HL-60 (cell line): ENCODE results near the gene SAMM50.

ENCODE experiments used
- DNase-seq, 2 experiments: peaks; one replicate each; pipeline ENCODE4 v3.0.0-alpha.2; 2010 to 2020; ENCODE audit warnings: low read depth in 1 of 2, low spot score in 1 of 2
- H3K27ac ChIP-seq: fragments of 250-450 bp; sonication (Bioruptor Pico); replicated peaks from 2 replicates; pipeline ENCODE4 v1.5.1; 2020; ENCODE audit warnings: mild to moderate bottlenecking, moderate library complexity
- H3K27me3 ChIP-seq: fragments of 250-450 bp; sonication (Bioruptor Pico); 2 replicates; pipeline ENCODE4 v1.5.1; 2021; ENCODE audit warnings: mild to moderate bottlenecking, moderate library complexity; ENCODE audit not compliant: insufficient read depth, poor library complexity, severe bottlenecking
- H3K4me3 ChIP-seq: replicated peaks from 2 replicates; pipeline ENCODE4 v1.5.1; 2011; ENCODE audit warnings: mild to moderate bottlenecking, control low read depth, low read length; ENCODE audit not compliant: insufficient read depth
- GABPA ChIP-seq: IDR thresholded peaks from 2 replicates; pipeline ENCODE4 v1.6.1; 2012; ENCODE audit warnings: low read depth
- POLR2AphosphoS5 ChIP-seq: IDR thresholded peaks from 2 replicates; pipeline ENCODE4 v1.6.1; 2012; ENCODE audit warnings: low read depth
- SPI1 ChIP-seq: IDR thresholded peaks from 2 replicates; pipeline ENCODE4 v1.6.1; 2012; ENCODE audit warnings: low read depth, mild to moderate bottlenecking, borderline replicate concordance
- TF ChIP-seq, protein P1 (sequence below): IDR thresholded peaks from 2 replicates; pipeline ENCODE4 v1.6.1; 2012; ENCODE audit warnings: low read depth; ENCODE audit not compliant: insufficient replicate concordance
- TF ChIP-seq, protein P2 (sequence below): IDR thresholded peaks from one replicate; pipeline ENCODE4 v1.5.1; 2011; ENCODE audit warnings: low read length, control low read depth, inconsistent platforms; ENCODE audit not compliant: insufficient read depth

Gene SAMM50

DNA sequence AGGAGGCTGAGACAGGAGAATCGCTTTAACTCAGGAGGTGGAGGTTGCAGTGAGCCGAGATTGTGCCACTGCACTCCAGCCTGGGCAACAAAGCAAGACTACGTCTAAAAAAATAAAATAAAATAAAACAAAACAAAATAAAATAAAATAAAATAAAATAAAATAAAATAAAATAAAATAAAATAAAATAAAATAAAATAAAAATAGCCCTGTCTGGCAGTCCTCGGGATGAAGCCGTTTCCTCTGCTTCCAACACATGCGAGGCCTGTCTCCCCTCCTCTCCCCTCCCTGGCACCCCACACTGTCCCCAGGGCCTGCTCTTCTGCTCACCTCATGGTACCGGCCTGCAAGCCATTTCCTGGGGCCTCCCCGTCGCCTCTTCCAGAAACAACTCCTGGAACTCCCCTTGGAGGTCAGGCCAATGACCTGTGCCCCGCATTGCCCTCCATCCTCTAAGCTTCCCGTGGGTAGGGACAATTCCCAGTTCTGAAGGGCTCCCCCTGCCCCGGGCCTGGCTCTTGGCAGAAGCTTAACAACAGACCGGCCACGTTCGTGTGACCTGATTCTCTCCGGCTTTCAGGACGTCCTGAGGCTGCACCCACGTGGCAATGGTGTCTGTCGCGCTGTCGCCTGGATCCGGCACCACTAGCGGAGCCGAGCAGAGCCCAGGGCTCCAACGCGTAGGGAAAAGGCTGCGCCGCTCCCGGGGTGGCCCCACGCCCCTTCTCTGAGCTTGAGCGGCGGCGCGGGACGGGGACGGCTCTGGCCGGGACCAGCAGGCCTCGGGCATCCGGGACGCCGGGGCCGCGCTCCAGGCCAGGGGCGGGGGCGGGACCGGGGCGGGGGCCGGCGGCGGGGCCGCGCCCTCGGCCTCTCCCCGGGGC is 68.4 kb downstream of the SAMM50 start:
- peak overlapping the region; percentile 95 for H3K27ac ChIP-seq
- TF ChIP-seq POLR2AphosphoS5 = peak; percentile 38; the same call in 1 of the 2 replicates
- no peak for TF ChIP-seq SPI1
- TF ChIP-seq, protein P1, sequence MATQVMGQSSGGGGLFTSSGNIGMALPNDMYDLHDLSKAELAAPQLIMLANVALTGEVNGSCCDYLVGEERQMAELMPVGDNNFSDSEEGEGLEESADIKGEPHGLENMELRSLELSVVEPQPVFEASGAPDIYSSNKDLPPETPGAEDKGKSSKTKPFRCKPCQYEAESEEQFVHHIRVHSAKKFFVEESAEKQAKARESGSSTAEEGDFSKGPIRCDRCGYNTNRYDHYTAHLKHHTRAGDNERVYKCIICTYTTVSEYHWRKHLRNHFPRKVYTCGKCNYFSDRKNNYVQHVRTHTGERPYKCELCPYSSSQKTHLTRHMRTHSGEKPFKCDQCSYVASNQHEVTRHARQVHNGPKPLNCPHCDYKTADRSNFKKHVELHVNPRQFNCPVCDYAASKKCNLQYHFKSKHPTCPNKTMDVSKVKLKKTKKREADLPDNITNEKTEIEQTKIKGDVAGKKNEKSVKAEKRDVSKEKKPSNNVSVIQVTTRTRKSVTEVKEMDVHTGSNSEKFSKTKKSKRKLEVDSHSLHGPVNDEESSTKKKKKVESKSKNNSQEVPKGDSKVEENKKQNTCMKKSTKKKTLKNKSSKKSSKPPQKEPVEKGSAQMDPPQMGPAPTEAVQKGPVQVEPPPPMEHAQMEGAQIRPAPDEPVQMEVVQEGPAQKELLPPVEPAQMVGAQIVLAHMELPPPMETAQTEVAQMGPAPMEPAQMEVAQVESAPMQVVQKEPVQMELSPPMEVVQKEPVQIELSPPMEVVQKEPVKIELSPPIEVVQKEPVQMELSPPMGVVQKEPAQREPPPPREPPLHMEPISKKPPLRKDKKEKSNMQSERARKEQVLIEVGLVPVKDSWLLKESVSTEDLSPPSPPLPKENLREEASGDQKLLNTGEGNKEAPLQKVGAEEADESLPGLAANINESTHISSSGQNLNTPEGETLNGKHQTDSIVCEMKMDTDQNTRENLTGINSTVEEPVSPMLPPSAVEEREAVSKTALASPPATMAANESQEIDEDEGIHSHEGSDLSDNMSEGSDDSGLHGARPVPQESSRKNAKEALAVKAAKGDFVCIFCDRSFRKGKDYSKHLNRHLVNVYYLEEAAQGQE = no peak
- no peak for TF ChIP-seq GABPA
- no peaks in the 10 kb centered on the region for H3K27me3 ChIP-seq
- peak overlapping the region; percentile 59 for H3K4me3 ChIP-seq
- DNase-seq = peak in 1 of 2 experiments; percentile 50

DNA sequence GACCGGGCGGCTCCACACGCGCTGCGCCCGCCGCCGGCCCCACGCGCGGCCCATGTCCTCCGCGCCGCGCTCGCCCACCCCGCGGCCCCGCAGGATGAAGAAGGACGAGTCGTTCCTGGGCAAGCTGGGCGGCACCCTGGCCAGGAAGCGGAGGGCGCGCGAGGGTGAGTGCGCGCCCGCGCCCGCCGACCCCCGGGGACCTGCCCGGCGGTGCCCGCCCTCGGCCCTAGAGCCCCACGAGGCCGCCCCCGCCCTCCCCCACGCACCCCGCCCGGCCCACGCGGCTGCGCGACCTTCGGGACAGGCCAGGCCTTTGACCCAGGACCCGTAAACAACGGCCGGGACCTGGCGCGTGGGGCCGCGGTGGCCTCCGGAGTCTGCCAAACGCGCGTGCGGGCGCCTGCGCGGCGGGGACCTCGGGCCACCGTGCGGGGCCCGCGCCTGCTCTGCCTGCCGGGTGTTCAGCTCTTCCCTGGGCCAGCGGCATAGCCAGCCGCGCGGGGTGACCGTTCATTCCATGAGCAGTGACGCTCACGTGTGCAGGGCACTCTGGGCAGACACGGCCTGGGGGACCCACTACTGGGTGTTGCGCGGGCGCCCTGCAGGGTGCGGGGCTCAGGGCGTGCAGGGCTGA is 69.2 kb downstream of the SAMM50 start, which contains the start of gene PARVB:
PARVB (plus strand) TSS at position 15 of the 634 bp plus-strand sequence; CDS start at position 53, 38 bp downstream.
- DNase-seq = peak; percentile 33 to 63
- no peaks in the 10 kb centered on the region for H3K27me3 ChIP-seq
- H3K27ac ChIP-seq = peak within 1 kb of the TSS; percentile 95
- TF ChIP-seq, protein P1 = no peak
- TF ChIP-seq, protein P2, sequence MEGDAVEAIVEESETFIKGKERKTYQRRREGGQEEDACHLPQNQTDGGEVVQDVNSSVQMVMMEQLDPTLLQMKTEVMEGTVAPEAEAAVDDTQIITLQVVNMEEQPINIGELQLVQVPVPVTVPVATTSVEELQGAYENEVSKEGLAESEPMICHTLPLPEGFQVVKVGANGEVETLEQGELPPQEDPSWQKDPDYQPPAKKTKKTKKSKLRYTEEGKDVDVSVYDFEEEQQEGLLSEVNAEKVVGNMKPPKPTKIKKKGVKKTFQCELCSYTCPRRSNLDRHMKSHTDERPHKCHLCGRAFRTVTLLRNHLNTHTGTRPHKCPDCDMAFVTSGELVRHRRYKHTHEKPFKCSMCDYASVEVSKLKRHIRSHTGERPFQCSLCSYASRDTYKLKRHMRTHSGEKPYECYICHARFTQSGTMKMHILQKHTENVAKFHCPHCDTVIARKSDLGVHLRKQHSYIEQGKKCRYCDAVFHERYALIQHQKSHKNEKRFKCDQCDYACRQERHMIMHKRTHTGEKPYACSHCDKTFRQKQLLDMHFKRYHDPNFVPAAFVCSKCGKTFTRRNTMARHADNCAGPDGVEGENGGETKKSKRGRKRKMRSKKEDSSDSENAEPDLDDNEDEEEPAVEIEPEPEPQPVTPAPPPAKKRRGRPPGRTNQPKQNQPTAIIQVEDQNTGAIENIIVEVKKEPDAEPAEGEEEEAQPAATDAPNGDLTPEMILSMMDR = no peak
- peak; percentile 61 for TF ChIP-seq POLR2AphosphoS5
- TF ChIP-seq GABPA = no peak
- TF ChIP-seq SPI1 = no peak
- peak within 1 kb of the TSS; percentile 59 for H3K4me3 ChIP-seq

DNA sequence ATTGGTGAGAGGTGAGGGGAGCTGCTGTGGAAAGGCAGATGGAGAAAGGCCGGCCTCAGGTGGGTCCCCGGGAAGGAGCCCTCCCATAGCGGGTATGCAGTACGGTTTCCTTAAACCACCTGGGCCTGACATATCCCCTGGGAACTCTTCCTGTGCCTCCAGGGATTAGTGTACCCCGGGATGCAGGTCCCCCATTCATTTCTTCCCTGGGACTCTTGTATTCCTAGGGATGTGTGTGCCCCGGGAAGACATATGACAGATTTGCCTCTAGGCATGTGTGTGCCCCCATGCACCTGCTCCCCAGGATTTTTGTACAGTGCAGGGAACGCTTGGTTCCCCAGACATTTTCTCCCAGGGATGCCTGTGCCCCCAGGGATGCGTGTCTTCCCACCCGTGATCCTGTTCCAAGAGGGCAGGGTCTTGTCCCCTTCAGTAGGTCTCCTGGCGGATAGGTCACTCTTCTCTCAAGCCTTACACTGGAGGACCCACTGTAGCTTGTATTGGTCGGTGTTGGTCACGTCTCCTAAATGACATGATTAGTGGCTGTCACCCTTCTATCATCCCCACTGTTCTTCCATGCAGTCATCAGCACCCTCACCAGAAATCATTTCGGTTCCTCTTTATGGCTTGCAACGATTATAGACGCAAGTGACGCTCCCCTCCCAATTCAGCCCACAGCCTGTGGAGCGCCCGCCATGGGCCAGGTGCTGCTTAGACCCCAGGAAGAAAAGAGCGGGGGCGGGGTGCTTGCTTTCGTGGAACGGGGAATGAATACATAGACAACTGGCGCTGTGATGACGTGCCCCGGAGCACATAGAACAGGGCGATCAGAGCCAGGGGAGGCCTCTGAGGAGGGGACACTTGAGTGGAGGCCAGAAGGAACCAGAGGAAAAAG is 70.2 kb downstream of the SAMM50 start:
- H3K4me3 ChIP-seq = peak overlapping the region; percentile 59
- peak; percentile 72 to 73 for DNase-seq
- no peaks in the 10 kb centered on the region for H3K27me3 ChIP-seq
- peak; percentile 16; the same call in 1 of the 2 replicates for TF ChIP-seq POLR2AphosphoS5
- TF ChIP-seq, protein P2 = no peak
- TF ChIP-seq GABPA = no peak
- TF ChIP-seq, protein P1 = no peak
- peak; percentile 68; the same call in 1 of the 2 replicates for TF ChIP-seq SPI1
- peak overlapping the region; percentile 81 for H3K27ac ChIP-seq
